IMR-90 (cell line): Measurements from ENCODE around the gene SPDYE4. TPM values are rescaled to one million over a fixed set of nuclear protein-coding genes. Genes with fewer than 3 reads are reported as not detected.

Source experiments
- ATAC-seq: fragments of 200-7000 bp; cut with Tn5 transposase; 2 replicates; pipeline ENCODE4 v1.9.1; 2020; ENCODE audit warnings: low read depth, mild to moderate bottlenecking, moderate library complexity
- BruUV-seq: library from RNA; stranded (reverse); fragments of 400-500 nt; replicated peaks from 2 replicates; lab custom pipeline; 2021; lab: Mats Ljungman, UMichigan
- CTCF ChIA-PET: fragments of 300-600 bp; formaldehyde crosslinking; extraction: SDS; loops from one replicate; lab custom pipeline; 2021; ENCODE audit warnings: antibody characterized with exemption; lab: Yijun Ruan, JAX
- POLR2A ChIA-PET: fragments of 300-600 bp; sonication (Branson Sonifier 250); formaldehyde crosslinking; loops from one replicate; lab custom pipeline; 2022; ENCODE audit warnings: antibody characterized with exemption; ENCODE audit not compliant: unreplicated experiment; lab: Charles Lee
- DNase-seq: peaks from one replicate; pipeline ENCODE4 v3.0.0; 2013
- H2AFZ ChIP-seq: replicated peaks from 2 replicates; pipeline ENCODE3; 2013; ENCODE audit warnings: low read length, mild to moderate bottlenecking; ENCODE audit not compliant: poor library complexity
- H2AK5ac ChIP-seq: 2 replicates; pipeline ENCODE4 v1.6.1; 2013; ENCODE audit warnings: low read depth, low read length, inconsistent platforms
- H2AK9ac ChIP-seq: replicated peaks from 2 replicates; pipeline ENCODE3; 2013; ENCODE audit warnings: mild to moderate bottlenecking, low read depth, low read length, moderate library complexity; ENCODE audit not compliant: poor library complexity
- H2BK120ac ChIP-seq: 2 replicates; pipeline ENCODE4 v1.6.1; 2013; ENCODE audit warnings: low read depth, low read length, inconsistent platforms
- H2BK15ac ChIP-seq: 3 replicates; pipeline ENCODE4 v1.6.1; 2013; ENCODE audit warnings: low read depth, low read length, inconsistent platforms
- H2BK20ac ChIP-seq: 2 replicates; pipeline ENCODE4 v1.6.1; 2013; ENCODE audit warnings: low read depth, mild to moderate bottlenecking, inconsistent platforms, low read length, moderate library complexity
- H2BK5ac ChIP-seq: 2 replicates; pipeline ENCODE4 v1.6.1; 2013; ENCODE audit warnings: mild to moderate bottlenecking, low read depth, low read length, inconsistent platforms; ENCODE audit not compliant: poor library complexity, severe bottlenecking
- H3K14ac ChIP-seq: replicated peaks from 2 replicates; pipeline ENCODE4 v1.6.1; 2013; ENCODE audit warnings: low read depth, low read length, inconsistent platforms
- H3K18ac ChIP-seq: 2 replicates; pipeline ENCODE4 v1.6.1; 2013; ENCODE audit warnings: low read depth, low read length, control low read depth
- H3K23ac ChIP-seq: 2 replicates; pipeline ENCODE4 v1.6.1; 2013; ENCODE audit warnings: low read depth, low read length, inconsistent platforms
- H3K27ac ChIP-seq: 2 replicates; pipeline ENCODE4 v1.5.1; 2013; ENCODE audit warnings: mild to moderate bottlenecking, control low read depth, low read length; ENCODE audit not compliant: insufficient read depth
- H3K27me3 ChIP-seq: 2 replicates; pipeline ENCODE4 v1.6.1; 2013; ENCODE audit warnings: low read length; ENCODE audit not compliant: control insufficient read depth, insufficient read depth
- H3K36me3 ChIP-seq: 2 replicates; pipeline ENCODE4 v1.6.1; 2013; ENCODE audit warnings: low read length, mixed read lengths; ENCODE audit not compliant: control insufficient read depth, insufficient read depth
- H3K4ac ChIP-seq: 2 replicates; pipeline ENCODE4 v1.6.1; 2013; ENCODE audit warnings: low read depth, low read length, inconsistent platforms
- H3K4me1 ChIP-seq: 2 replicates; pipeline ENCODE4 v1.6.1; 2013; ENCODE audit warnings: low read length, mixed read lengths; ENCODE audit not compliant: control insufficient read depth, insufficient read depth
- H3K4me2 ChIP-seq: 2 replicates; pipeline ENCODE4 v1.6.1; 2013; ENCODE audit warnings: low read depth, mild to moderate bottlenecking, control low read depth, low read length, moderate library complexity
- H3K4me3 ChIP-seq: 2 replicates; pipeline ENCODE4 v1.5.1; 2013; ENCODE audit warnings: low read depth, mild to moderate bottlenecking, control low read depth, low read length, moderate library complexity; ENCODE audit not compliant: insufficient read depth
- H3K56ac ChIP-seq: 2 replicates; pipeline ENCODE4 v1.6.1; 2013; ENCODE audit warnings: low read length, inconsistent platforms; ENCODE audit not compliant: insufficient read depth; ENCODE audit errors: extremely low read depth
- H3K79me1 ChIP-seq, 2 experiments: 2 replicates each; pipeline ENCODE4 v1.6.1; 2013; ENCODE audit warnings: low read length in 2 of 2, inconsistent platforms in 1 of 2, low read depth in 1 of 2
- H3K9ac ChIP-seq: 2 replicates; pipeline ENCODE4 v1.6.1; 2013; ENCODE audit warnings: low read depth, low read length, control low read depth
- H3K9me1 ChIP-seq: 2 replicates; pipeline ENCODE4 v1.6.1; 2013; ENCODE audit warnings: low read length, inconsistent platforms; ENCODE audit not compliant: insufficient read depth
- H3K9me3 ChIP-seq: 2 replicates; pipeline ENCODE4 v1.6.1; 2013; ENCODE audit warnings: low read length; ENCODE audit not compliant: control insufficient read depth, insufficient read depth
- H4K20me1 ChIP-seq: 2 replicates; pipeline ENCODE4 v1.6.1; 2013; ENCODE audit warnings: low read length, inconsistent platforms; ENCODE audit not compliant: insufficient read depth
- H4K5ac ChIP-seq: 2 replicates; pipeline ENCODE4 v1.6.1; 2013; ENCODE audit warnings: mild to moderate bottlenecking, low read depth, low read length, control low read depth
- H4K8ac ChIP-seq, 2 experiments: 2 replicates each; pipeline ENCODE4 v1.6.1; 2013; ENCODE audit warnings: low read depth in 2 of 2, low read length in 2 of 2, control low read depth in 1 of 2, inconsistent platforms in 1 of 2
- H4K91ac ChIP-seq: 2 replicates; pipeline ENCODE4 v1.6.1; 2013; ENCODE audit warnings: low read depth, low read length, inconsistent platforms; ENCODE audit not compliant: insufficient read depth
- BHLHE40 ChIP-seq: fragments of 150-350 bp; IDR thresholded peaks from 2 replicates; pipeline ENCODE4 v1.6.1; 2016; ENCODE audit warnings: mild to moderate bottlenecking, low read depth, low read length
- CEBPB ChIP-seq: IDR thresholded peaks from 2 replicates; pipeline ENCODE4 v1.6.1; 2012; ENCODE audit warnings: low read depth, low read length, improper control_type of control experiment
- CHD1 ChIP-seq: IDR thresholded peaks from 2 replicates; pipeline ENCODE4 v1.6.1; 2012; ENCODE audit warnings: low read depth, low read length, improper control_type of control experiment
- CTCF ChIP-seq: conservative IDR thresholded peaks from 2 replicates; pipeline ENCODE4 v1.5.1; 2012; ENCODE audit warnings: mild to moderate bottlenecking, low read depth, low read length, improper control_type of control experiment
- ELK1 ChIP-seq: fragments of 150-350 bp; IDR thresholded peaks from 2 replicates; pipeline ENCODE4 v1.6.1; 2016; ENCODE audit warnings: low read depth, mild to moderate bottlenecking, low read length, moderate library complexity, borderline replicate concordance
- MAZ ChIP-seq: IDR thresholded peaks from 2 replicates; pipeline ENCODE4 v1.6.1; 2012; ENCODE audit warnings: low read depth, mild to moderate bottlenecking, low read length, improper control_type of control experiment, moderate library complexity, borderline replicate concordance
- MXI1 ChIP-seq: IDR thresholded peaks from 2 replicates; pipeline ENCODE4 v1.6.1; 2012; ENCODE audit warnings: low read depth, mild to moderate bottlenecking, low read length, moderate library complexity, borderline replicate concordance
- NFE2L2 ChIP-seq: fragments of 150-350 bp; IDR thresholded peaks from 2 replicates; pipeline ENCODE4 v1.6.1; 2016; ENCODE audit warnings: low read depth, mild to moderate bottlenecking, low read length
- RAD21 ChIP-seq: IDR thresholded peaks from 2 replicates; pipeline ENCODE4 v1.6.1; 2012; ENCODE audit warnings: low read length, improper control_type of control experiment
- RCOR1 ChIP-seq: IDR thresholded peaks from 2 replicates; pipeline ENCODE4 v1.6.1; 2012; ENCODE audit warnings: mild to moderate bottlenecking, low read length, improper control_type of control experiment; ENCODE audit not compliant: insufficient replicate concordance
- RFX5 ChIP-seq: IDR thresholded peaks from 2 replicates; pipeline ENCODE4 v1.8.0; 2012; ENCODE audit warnings: low read depth, mild to moderate bottlenecking, low read length, moderate library complexity
- SMC3 ChIP-seq: fragments of 150-350 bp; IDR thresholded peaks from 2 replicates; pipeline ENCODE4 v1.6.1; 2016; ENCODE audit warnings: low read depth, mild to moderate bottlenecking, antibody characterized with exemption, low read length, moderate library complexity
- WGBS, 2 experiments: methylation state at CpG; one replicate each; pipeline versions ENCODE4 v1.1.5 to v1.1.7; 2013; ENCODE audit warnings: missing lambda C conversion rate in 2 of 2; ENCODE audit not compliant: insufficient read length in 1 of 2; ENCODE audit errors: extremely low coverage in 2 of 2; 5-methylcytosine and 5-hydroxymethylcytosine counted together
- dilution Hi-C: fragments of 300-500 bp; cut with HindIII; formaldehyde crosslinking; loops from one replicate; pipeline ENCODE4 v1.14.3; 2018; ENCODE audit warnings: low sequenced_read_pairs; ENCODE audit not compliant: unreplicated experiment
- in situ Hi-C: fragments of 300-500 bp; cut with MboI; formaldehyde crosslinking; loops from 3 replicates; pipeline ENCODE4 v1.14.3; 2019; ENCODE audit warnings: low sequenced_read_pairs, inconsistent platforms, mixed read lengths
- intact Hi-C: fragments of 100-400 bp; cut with micrococcal nuclease; formaldehyde crosslinking; loops from 2 replicates; pipeline ENCODE4 v1.10.0; 2022
- polyA plus RNA-seq, 3 experiments: library from polyadenylated mRNA; depleted of rRNA; stranded (reverse); fragments of >200 nt; gene quantifications; 2 replicates each; pipeline ENCODE4 v1.2.3, GENCODE V29; 2012; ENCODE audit warnings: low replicate concordance in 1 of 3
- total RNA-seq: library from RNA; depleted of rRNA; stranded (reverse); fragments of >200 nt; gene quantifications from 2 replicates; pipeline ENCODE4 v1.2.3, GENCODE V29; 2012

SPDYE4 gene
- total and polyA plus RNA-seq, 2 of the 4 experiments (the other 2 are of a cell fraction): not detected

GRCh38 chr17:8757189-8757588 is 1.2 kb downstream of the SPDYE4 start:
- Histone ChIP-seq H3K9me1 (no peaks in the 10 kb centered on the region), H2BK5ac (no peak overlapping the region), H2BK15ac (no peak overlapping the region), H3K14ac (no peak overlapping the region), H3K27ac (no peak overlapping the region), H3K4me2 (no peak overlapping the region), H3K9ac (no peak overlapping the region), H3K56ac (no peak overlapping the region), H2BK120ac (no peak overlapping the region), H4K5ac (no peak overlapping the region), H3K9me3 (no peaks in the 10 kb centered on the region), H3K79me1 (no peaks in the 10 kb centered on the region), H4K8ac (no peak overlapping the region), H2BK20ac (no peak overlapping the region), H2AK5ac (no peak overlapping the region), H3K4me1 (no peaks in the 10 kb centered on the region), H3K36me3 (no peaks in the 10 kb centered on the region), H3K27me3 (peaks cover 26% of the 10 kb centered on the region), H2AFZ (no peak overlapping the region), H3K4ac (no peak overlapping the region), H4K91ac (no peak overlapping the region), H2AK9ac (no peak overlapping the region), H4K20me1 (no peaks in the 10 kb centered on the region), H3K4me3 (no peak overlapping the region), H3K18ac (no peak overlapping the region), H3K23ac (no peak overlapping the region)
- no peak for DNase-seq
- in situ Hi-C loops (loop anchor here (10.0 to 25.0 kb wide), 2 partner anchors 342 to 670 kb away; partner anchors contain the start of gene ALOX12B), dilution Hi-C loops (no loop called here), intact Hi-C loops (no loop called here)
- TF ChIP-seq RAD21 (no peak), ELK1 (no peak), MXI1 (no peak), CHD1 (no peak), NFE2L2 (no peak), CTCF (no peak), MAZ (no peak), BHLHE40 (no peak), RFX5 (no peak), SMC3 (no peak), RCOR1 (no peak), CEBPB (no peak)
- ATAC-seq: no peak
- ChIA-PET CTCF (interaction anchor here (1.0 to 1.1 kb wide), 2 partner anchors 12 to 17 kb away, joined by 3 to 5 read pairs; no protein-coding TSS in a partner anchor), POLR2A (interaction anchor here (0.6 kb wide), 1 partner anchor 24 kb away, joined by 4 read pairs; no protein-coding TSS in a partner anchor)
- BruUV-seq: no TSS peak
- WGBS, 2 experiments: 71% methylated on average over 2 of the region's 13 CpGs; no CpG with 5 or more reads in 1 of the 2 experiments
